ENCODE measurements around the gene TEAD4. TPM values are rescaled to one million over a fixed set of nuclear protein-coding genes. Genes with fewer than 3 reads are reported as not detected.

The TEAD4 gene
- total RNA-seq, 1 experiment from 2014 or later = 43.2 TPM

DNA sequence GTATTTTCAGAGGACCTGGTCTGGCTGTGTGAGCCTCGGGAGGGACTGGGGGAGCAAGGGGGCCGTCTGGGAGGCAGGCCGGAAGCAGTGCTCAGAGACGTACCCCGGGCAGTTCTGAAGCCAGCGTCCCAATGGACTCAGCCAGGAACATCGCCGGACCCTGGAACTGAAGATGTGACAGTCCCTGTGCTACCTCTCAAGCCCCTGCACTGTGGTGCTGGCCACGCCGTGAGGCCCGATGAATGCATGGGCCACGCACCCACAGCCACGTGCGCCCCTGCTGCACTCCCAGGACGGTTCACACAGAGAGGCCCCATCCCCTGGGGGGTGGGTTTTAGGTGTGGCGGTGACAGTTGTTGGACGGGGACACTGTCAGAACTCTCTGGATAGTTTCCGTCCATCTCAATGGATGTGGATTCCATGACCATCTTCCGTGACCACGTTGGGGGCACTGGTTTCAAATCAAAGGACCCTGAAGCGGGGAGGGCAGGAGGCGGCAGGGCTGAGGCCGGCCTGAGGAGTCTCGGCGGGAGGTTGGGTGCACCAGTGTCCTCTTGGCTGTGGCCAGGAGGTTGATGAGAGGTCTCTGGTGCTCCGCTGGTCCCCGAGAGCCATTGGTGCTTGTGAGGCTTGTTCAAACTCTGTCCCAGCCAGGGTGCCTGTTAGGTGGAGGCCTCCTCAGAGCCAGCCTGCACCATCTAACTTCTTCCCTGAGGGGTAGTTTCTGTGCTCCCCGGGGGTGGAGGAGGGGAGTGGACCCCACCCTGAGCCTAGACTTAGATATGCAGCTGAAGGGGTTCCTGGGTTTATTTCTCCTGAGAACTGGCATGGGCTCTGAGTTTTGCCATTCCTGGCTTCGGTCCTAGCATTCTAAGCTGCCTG is 81.7 kb downstream of the TEAD4 start:
- RAD21 ChIA-PET (ENCODE audit: low non-redundant PET in 1 of 2, low total read pairs in 2 of 2, uncharacterized antibody in 2 of 2, unreplicated experiment in 2 of 2) = interaction anchor here (0.6 to 1.8 kb wide), 6 partner anchors 10 to 187 kb away, joined by 3 to 7 read pairs (median 3); no protein-coding TSS in a partner anchor

More for the DNA sequence above, 81.7 kb downstream of the TEAD4 start:
- ATAC-seq (peak; percentile 21), DNase-seq (ENCODE audit: low read depth, low spot score) (no peak)
- ChIA-PET POLR2A (no interaction called here), CTCF (interaction anchor here (0.5 to 1.7 kb wide), 37 partner anchors 9 to 1077 kb away, joined by 3 to 28 read pairs (median 4); partner anchors contain the start of genes FOXM1, RHNO1 and TULP3)
- Histone ChIP-seq H3K79me2 (ENCODE audit: insufficient read depth, low read length) (no peaks in the 10 kb centered on the region), H3K27ac (ENCODE audit: low read depth, low read length) (peak overlapping the region; percentile 24; the same call in 1 of the 2 replicates), H3K9me3 (ENCODE audit: control insufficient read depth in 1 of 2, insufficient read depth in 1 of 2, low read depth in 1 of 2, low read length in 2 of 2) (no peaks in the 10 kb centered on the region), H2AFZ (ENCODE audit: low read depth, low read length, poor library complexity, severe bottlenecking) (no peak overlapping the region), H3K4me3 (replicated peaks in 1 of 2; ENCODE audit: low read depth in 1 of 2, low read length in 2 of 2) (no peak overlapping the region), H3K9ac (ENCODE audit: low read length) (no peak overlapping the region), H3K4me1 (ENCODE audit: control insufficient read depth in 1 of 2, insufficient read depth in 2 of 2, low read length in 2 of 2) (no peaks in the 10 kb centered on the region), H4K20me1 (ENCODE audit: insufficient read depth) (no peaks in the 10 kb centered on the region), H3K4me2 (ENCODE audit: low read length) (no peak overlapping the region), H3K27me3 (ENCODE audit: insufficient read depth, low read length) (no peaks in the 10 kb centered on the region), H3K9me2 (ENCODE audit: insufficient read depth) (no peaks in the 10 kb centered on the region), H3K36me3 (ENCODE audit: control insufficient read depth in 1 of 2, insufficient read depth in 2 of 2, low read length in 2 of 2) (peaks cover 4 to 23% of the 10 kb centered on the region in 2 experiments; a peak in 2 of 4 replicates)
- intact Hi-C loops (cut with micrococcal nuclease) = loop anchor here (1.0 to 5.0 kb wide), 3 partner anchors 156 to 358 kb away; no protein-coding TSS in a partner anchor
- no TSS peak for BruUV-seq (replicated peaks)
- TF ChIP-seq EZH2phosphoT487 (IDR thresholded peaks at IDR 0.05; ENCODE audit: borderline replicate concordance) = no peak
- TF ChIP-seq ZFX (IDR thresholded peaks at IDR 0.05) = no peak
- no peak for TF ChIP-seq ELF1 (IDR thresholded peaks at IDR 0.05; ENCODE audit: borderline replicate concordance, low read depth)
- no peak for TF ChIP-seq JUND (IDR thresholded peaks at IDR 0.05)
- TF ChIP-seq, protein P1, sequence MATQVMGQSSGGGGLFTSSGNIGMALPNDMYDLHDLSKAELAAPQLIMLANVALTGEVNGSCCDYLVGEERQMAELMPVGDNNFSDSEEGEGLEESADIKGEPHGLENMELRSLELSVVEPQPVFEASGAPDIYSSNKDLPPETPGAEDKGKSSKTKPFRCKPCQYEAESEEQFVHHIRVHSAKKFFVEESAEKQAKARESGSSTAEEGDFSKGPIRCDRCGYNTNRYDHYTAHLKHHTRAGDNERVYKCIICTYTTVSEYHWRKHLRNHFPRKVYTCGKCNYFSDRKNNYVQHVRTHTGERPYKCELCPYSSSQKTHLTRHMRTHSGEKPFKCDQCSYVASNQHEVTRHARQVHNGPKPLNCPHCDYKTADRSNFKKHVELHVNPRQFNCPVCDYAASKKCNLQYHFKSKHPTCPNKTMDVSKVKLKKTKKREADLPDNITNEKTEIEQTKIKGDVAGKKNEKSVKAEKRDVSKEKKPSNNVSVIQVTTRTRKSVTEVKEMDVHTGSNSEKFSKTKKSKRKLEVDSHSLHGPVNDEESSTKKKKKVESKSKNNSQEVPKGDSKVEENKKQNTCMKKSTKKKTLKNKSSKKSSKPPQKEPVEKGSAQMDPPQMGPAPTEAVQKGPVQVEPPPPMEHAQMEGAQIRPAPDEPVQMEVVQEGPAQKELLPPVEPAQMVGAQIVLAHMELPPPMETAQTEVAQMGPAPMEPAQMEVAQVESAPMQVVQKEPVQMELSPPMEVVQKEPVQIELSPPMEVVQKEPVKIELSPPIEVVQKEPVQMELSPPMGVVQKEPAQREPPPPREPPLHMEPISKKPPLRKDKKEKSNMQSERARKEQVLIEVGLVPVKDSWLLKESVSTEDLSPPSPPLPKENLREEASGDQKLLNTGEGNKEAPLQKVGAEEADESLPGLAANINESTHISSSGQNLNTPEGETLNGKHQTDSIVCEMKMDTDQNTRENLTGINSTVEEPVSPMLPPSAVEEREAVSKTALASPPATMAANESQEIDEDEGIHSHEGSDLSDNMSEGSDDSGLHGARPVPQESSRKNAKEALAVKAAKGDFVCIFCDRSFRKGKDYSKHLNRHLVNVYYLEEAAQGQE (IDR thresholded peaks at IDR 0.05; ENCODE audit: low read depth) = no peak
- TF ChIP-seq ZNF274 (IDR thresholded peaks at IDR 0.05; ENCODE audit: low read depth, low read length) = no peak
- no peak for TF ChIP-seq ATF3 (IDR thresholded peaks at IDR 0.05)
- no peak for TF ChIP-seq EGR1 (IDR thresholded peaks at IDR 0.05; ENCODE audit: low read depth)
- TF ChIP-seq CEBPB (IDR thresholded peaks at IDR 0.05; ENCODE audit: low read depth) = no peak
